HUES6 (cell line): ENCODE measurements around the gene NACC1.

Experiments
- H3K27ac ChIP-seq: 2 replicates; pipeline ENCODE4 v1.7.0; 2013; ENCODE audit warnings: low read depth, mild to moderate bottlenecking, low read length, inconsistent platforms
- H3K27me3 ChIP-seq: 2 replicates; pipeline ENCODE4 v1.6.1; 2013; ENCODE audit warnings: low read length; ENCODE audit not compliant: control insufficient read depth, insufficient read depth
- H3K36me3 ChIP-seq: 2 replicates; pipeline ENCODE4 v1.6.1; 2013; ENCODE audit warnings: low read length; ENCODE audit not compliant: control insufficient read depth, insufficient read depth
- H3K4me1 ChIP-seq: 2 replicates; pipeline ENCODE4 v1.6.1; 2013; ENCODE audit warnings: low read length; ENCODE audit not compliant: control insufficient read depth, insufficient read depth
- H3K4me3 ChIP-seq: 2 replicates; pipeline ENCODE4 v1.5.1; 2013; ENCODE audit warnings: low read depth, low read length
- H3K9ac ChIP-seq: one replicate; pipeline ENCODE4 v1.6.1; 2013; ENCODE audit warnings: mild to moderate bottlenecking, low read length
- H3K9me3 ChIP-seq: 2 replicates; pipeline ENCODE4 v1.6.1; 2013; ENCODE audit warnings: low read depth, low read length; ENCODE audit not compliant: control insufficient read depth, insufficient read depth

NACC1 gene

DNA sequence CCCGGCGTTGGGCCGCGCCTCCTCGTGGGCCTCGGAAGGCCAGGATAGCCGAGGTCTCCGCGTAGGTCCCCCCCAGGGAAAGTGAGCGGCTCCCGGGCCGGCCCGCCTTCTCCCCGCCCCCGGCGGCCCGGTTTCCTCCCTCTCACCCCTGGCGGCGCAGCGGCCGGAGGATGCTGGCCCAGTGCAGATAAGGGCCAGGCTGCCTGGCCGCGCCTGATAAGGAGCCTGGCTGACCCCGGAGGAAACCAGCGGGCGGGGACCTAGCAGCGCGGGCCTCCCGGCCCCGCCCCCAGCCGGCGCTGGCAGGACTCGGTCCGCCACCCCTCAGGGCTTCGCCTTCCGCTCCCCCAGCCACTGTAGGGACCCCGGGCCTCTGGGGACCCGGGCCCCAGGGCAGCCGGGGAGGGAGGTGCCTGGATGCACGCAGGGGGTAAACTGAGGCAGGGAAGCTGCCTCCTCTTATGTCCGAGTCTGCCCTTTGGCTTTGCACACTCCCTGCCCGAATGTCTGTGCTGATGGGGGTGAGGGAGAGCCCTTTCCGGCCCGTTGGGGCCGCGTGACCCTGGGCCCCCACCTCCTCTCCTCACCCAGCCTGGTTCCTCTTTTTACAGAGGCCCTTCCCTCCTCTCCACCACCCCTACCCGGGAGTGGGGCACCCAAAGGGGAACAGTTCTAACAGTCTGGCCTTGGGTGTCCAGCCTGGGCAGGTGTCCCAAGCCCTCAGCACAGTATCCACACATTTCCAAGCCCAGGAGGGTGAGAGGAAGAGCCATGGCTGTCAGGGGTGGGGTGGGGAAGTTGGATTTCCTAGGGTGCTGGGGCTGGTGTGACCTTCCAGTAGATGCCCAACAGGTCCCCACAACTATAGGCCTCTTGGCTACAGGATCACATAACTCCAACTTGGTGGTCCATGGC lies 15.1 kb upstream of the NACC1 start, which contains the start of gene LYL1:
Gene LYL1, minus strand, starts transcription at position 193 of the 915 bp plus-strand sequence. CDS start 1,687 bp downstream, outside the sequence.
- Histone ChIP-seq H3K9me3 (no peaks in the 10 kb centered on the region), H3K4me1 (peaks cover 12% of the 10 kb centered on the region), H3K27me3 (peaks cover 40% of the 10 kb centered on the region), H3K27ac (peak within 1 kb of the TSS; percentile 70; the same call in 1 of the 2 replicates), H3K9ac (peak within 1 kb of the TSS; percentile 76), H3K4me3 (peak within 1 kb of the TSS; percentile 54), H3K36me3 (peaks cover 13% of the 10 kb centered on the region)

GRCh38 chr19:13103581-13104359 lies 14.3 kb upstream of the NACC1 start:
- Histone ChIP-seq H3K4me3 (no peak overlapping the region), H3K4me1 (peaks cover 12% of the 10 kb centered on the region), H3K27me3 (peaks cover 32% of the 10 kb centered on the region), H3K27ac (no peak overlapping the region), H3K9me3 (no peaks in the 10 kb centered on the region), H3K9ac (no peak overlapping the region), H3K36me3 (peaks cover 13% of the 10 kb centered on the region)

DNA sequence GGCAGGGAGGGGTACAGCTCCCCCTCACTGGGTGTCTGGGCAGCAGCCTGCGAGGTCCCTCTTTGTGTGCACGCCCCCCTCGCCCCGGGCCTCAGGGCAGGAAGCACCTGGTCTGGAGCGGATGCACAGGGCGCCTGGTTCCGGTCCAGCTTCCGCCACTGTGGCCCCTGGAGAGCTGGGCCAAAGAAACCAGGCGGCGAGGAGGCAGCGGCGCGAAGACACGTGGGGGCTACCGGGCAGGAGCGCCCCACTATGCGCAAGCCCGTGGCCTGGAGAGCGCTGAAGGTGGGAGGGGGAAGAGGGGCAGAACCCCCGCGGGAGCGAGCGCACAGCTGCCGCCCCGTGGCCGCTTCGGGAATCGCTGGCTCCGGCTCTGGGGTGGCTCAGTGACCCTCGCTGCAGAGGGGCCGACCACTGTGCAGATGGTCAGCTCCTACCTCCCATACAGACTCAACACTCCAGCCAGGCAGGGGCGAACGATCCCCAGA lies 13.7 kb upstream of the NACC1 start:
- peaks cover 19% of the 10 kb centered on the region for H3K36me3 ChIP-seq
- H3K9ac ChIP-seq: no peak overlapping the region
- no peaks in the 10 kb centered on the region for H3K9me3 ChIP-seq
- H3K4me1 ChIP-seq: peaks cover 12% of the 10 kb centered on the region
- H3K4me3 ChIP-seq: no peak overlapping the region
- no peak overlapping the region for H3K27ac ChIP-seq
- H3K27me3 ChIP-seq: peaks cover 25% of the 10 kb centered on the region

DNA sequence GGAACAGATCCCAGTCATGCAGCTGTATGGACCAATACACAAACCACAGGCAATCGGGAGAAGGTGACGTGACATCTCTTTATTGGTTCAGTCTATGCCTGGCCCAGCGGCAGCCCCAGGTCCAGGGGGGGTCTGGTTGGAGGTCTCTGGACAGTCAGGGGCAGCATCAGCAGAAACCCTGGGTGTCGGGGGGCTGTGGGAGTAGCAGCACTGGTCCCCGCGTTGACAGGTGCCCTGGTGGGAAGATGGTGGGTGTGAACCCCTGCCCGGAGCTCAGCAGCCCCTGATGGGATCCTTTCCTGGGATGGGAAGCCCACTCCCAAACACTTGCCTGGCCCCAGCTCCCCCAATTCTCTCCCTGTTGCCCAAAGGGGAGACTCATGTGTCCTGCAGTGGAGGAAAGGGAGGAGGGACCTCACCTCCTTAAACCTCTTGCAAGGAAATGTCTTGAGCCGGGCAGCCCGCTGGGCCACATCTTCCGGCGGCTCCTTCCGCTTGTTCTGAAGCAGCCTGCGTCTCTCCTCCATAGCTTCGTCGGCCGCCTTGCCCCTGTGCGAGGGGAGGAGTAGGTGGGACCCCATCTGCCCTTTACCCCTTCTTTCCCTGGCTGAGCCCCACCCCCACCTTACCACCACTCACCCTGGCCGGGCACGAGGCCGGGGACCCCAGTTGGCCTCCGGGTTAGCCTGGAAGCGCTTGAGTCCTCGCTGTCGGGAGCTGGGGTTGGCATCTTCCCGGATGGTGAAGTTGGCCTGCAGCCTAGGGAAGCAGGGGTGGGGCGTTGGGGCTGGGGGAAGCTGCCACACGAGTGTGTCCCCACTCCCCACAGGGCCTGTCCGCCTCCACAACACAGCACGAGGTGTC lies 13.0 kb upstream of the NACC1 start:
- Histone ChIP-seq H3K27me3 (peaks cover 18% of the 10 kb centered on the region), H3K4me1 (peaks cover 12% of the 10 kb centered on the region), H3K4me3 (no peak overlapping the region), H3K9me3 (no peaks in the 10 kb centered on the region), H3K9ac (no peak overlapping the region), H3K27ac (no peak overlapping the region), H3K36me3 (peaks cover 26% of the 10 kb centered on the region)

DNA sequence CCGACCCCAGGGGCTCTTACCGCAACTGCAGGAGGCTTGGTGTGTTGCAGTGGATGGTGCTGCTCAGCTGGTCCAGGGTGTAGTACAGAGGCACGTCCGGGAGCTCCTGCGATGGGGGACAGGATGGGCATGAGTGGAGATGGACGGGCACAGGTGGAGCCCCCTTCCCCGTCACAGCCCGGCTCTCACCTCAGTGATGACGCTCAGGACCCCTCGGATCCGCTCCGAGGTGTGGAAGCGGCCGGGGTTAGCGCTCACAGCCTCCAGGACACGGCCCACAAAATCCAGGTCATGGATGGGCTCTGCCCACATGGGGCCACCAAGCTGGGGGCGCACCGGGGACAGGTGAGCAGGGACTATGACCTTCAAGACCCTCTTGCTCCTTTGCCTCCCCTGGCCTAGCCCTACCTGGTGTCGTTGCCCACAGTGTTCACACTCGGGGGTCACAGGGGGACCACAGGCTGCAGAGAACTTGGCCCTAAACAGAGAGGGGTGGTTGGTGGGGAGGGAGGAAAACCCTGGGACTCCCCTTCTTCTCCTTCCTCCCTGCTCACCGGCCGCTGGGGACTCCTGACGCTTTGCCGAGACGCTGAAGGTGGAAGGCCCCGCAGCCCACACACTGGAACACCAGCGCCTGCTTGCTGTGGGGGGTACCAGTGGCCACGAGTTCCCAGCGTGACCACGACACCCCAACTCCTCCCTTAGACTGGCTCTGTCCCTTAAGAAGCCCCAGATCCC lies 8.5 kb upstream of the NACC1 start:
- Histone ChIP-seq H3K36me3 (peaks cover 45% of the 10 kb centered on the region), H3K27me3 (no peaks in the 10 kb centered on the region), H3K9me3 (no peaks in the 10 kb centered on the region), H3K4me1 (no peaks in the 10 kb centered on the region), H3K9ac (no peak overlapping the region), H3K4me3 (no peak overlapping the region), H3K27ac (no peak overlapping the region)

- Histone ChIP-seq H3K4me1 (no peaks in the 10 kb centered on the region), H3K4me3 (no peak overlapping the region), H3K36me3 (peaks cover 44% of the 10 kb centered on the region), H3K27ac (no peak overlapping the region), H3K27me3 (no peaks in the 10 kb centered on the region), H3K9me3 (no peaks in the 10 kb centered on the region), H3K9ac (no peak overlapping the region)
These were observed 7.9 kb upstream of the NACC1 start for GRCh38 chr19:13110099-13110610.

DNA sequence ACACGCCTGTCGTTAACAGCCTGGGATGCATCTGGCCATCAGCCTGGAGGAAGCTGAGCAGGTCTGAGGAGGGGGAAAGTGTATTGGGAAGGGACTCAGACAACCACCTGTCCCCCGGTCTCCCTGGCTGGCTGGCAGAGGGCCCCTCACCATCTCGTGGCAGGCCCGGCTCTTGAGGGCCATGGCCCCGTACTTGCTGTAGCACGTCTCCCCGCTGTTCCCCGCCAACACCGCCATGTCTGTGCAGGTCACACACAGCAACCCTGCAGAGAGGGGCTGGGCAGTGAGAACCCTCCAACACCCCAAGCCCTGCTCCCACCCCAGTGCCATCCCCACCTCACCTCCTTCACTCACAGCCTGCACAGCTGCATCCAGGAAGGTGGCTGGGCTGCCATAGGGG lies 5.5 kb upstream of the NACC1 start:
- H3K4me3 ChIP-seq: no peak overlapping the region
- no peaks in the 10 kb centered on the region for H3K4me1 ChIP-seq
- H3K27ac ChIP-seq: no peak overlapping the region
- H3K36me3 ChIP-seq: peaks cover 41% of the 10 kb centered on the region
- no peak overlapping the region for H3K9ac ChIP-seq
- no peaks in the 10 kb centered on the region for H3K9me3 ChIP-seq
- no peaks in the 10 kb centered on the region for H3K27me3 ChIP-seq

DNA sequence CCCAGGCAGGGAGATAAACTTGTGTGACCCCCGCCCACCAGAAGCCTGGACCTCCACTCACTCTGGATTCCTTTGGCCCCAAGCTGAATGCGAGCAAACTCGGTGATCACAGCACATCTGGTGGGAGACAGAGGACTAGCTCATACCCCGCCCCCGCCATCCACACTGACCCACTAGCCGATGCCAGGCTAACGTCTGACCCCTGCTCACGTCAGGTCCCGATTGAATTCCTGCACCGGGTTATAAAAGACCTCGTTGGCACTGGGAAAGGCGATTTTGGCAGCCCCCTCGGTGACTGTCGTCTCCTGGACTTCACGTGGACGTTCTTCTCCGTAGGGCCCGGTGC lies 2.2 kb upstream of the NACC1 start:
- H3K36me3 ChIP-seq: peaks cover 21% of the 10 kb centered on the region

GRCh38 chr19:13116282-13117175 lies 1.5 kb upstream of the NACC1 start, which contains the start of gene TRMT1:
Gene TRMT1, minus strand, starts transcription at chr19:13116740. Its CDS starts 341 bp downstream, at chr19:13116399.
- peak within 1 kb of the TSS; percentile 83 for H3K4me3 ChIP-seq
- peak within 1 kb of the TSS; percentile 92 for H3K9ac ChIP-seq
- no peaks in the 10 kb centered on the region for H3K27me3 ChIP-seq
- peaks cover 27% of the 10 kb centered on the region for H3K4me1 ChIP-seq
- H3K27ac ChIP-seq: peak within 1 kb of the TSS; percentile 88
- H3K9me3 ChIP-seq: no peaks in the 10 kb centered on the region
- peaks cover 23% of the 10 kb centered on the region for H3K36me3 ChIP-seq

More for the DNA sequence above, 2.2 kb upstream of the NACC1 start:
- H3K9ac ChIP-seq: peak overlapping the region; percentile 92
- peak overlapping the region; percentile 83 for H3K4me3 ChIP-seq
- peaks cover 20% of the 10 kb centered on the region for H3K4me1 ChIP-seq
- H3K27me3 ChIP-seq: no peaks in the 10 kb centered on the region
- H3K9me3 ChIP-seq: no peaks in the 10 kb centered on the region
- H3K27ac ChIP-seq: peak overlapping the region; percentile 88
